Stomach (tissue), 9 donors: Measurements from ENCODE around the gene SENP1. TPM values are rescaled to one million over a fixed set of nuclear protein-coding genes. Genes with fewer than 3 reads are reported as not detected.
"Not testable (repeated sequence)": the region's sequence is repeated elsewhere in the genome, so short reads cannot be mapped to it uniquely, and the experiment has no call there.

Experiments
- DNase-seq, 2 donors: peaks; one replicate each; pipeline versions ENCODE4 v3.0.0 to v3.0.0-alpha.2; 2013 to 2019
- H3K27ac ChIP-seq, 5 donors: fragments of 200-600 bp in 4 of 5; sonication (generic) in 4 of 5; one replicate each; pipeline ENCODE4 v1.5.1; 2013 to 2019; ENCODE audit warnings: mild to moderate bottlenecking in 1 of 5, moderate library complexity in 1 of 5
- H3K27me3 ChIP-seq, 3 donors: fragments of 200-600 bp; sonication (generic); one replicate each; pipeline ENCODE4 v1.5.1; 2017 to 2019; ENCODE audit warnings: mixed run types in 1 of 3
- H3K36me3 ChIP-seq, 4 donors: fragments of 200-600 bp; sonication (generic); 1 replicate in 3 of 4; 2 replicates in 1 of 4; pipeline ENCODE4 v1.5.1; 2016 to 2019
- H3K4me1 ChIP-seq, 4 donors: fragments of 200-600 bp; sonication (generic); one replicate each; pipeline ENCODE4 v1.5.1; 2016 to 2019
- H3K4me3 ChIP-seq, 4 donors: fragments of 200-600 bp; sonication (generic) in 3 of 4; one replicate each; pipeline ENCODE4 v1.5.1; 2016 to 2019; ENCODE audit warnings: mild to moderate bottlenecking in 1 of 4
- H3K9me3 ChIP-seq, 4 donors: fragments of 200-600 bp; sonication (generic); one replicate each; pipeline ENCODE4 v1.5.1; 2016 to 2019
- CTCF ChIP-seq, 7 experiments: fragments of 450-650 bp in 4 of 7; fragments of 200-600 bp in 3 of 7; sonication (generic) in 3 of 7; IDR thresholded peaks; one replicate each; pipeline ENCODE4 v1.5.1; 2016 to 2019; ENCODE audit warnings: antibody characterized with exemption in 7 of 7, control low read depth in 2 of 7, mild to moderate bottlenecking in 1 of 7
- EP300 ChIP-seq: sonication (generic); formaldehyde crosslinking; IDR thresholded peaks from one replicate; pipeline ENCODE4 v1.6.1; 2017; ENCODE audit warnings: antibody characterized with exemption
- POLR2A ChIP-seq, 4 donors: fragments of 450-650 bp; IDR thresholded peaks; one replicate each; pipeline ENCODE4 v1.6.1; 2016; ENCODE audit warnings: antibody characterized with exemption in 4 of 4, control low read depth in 2 of 4, mild to moderate bottlenecking in 1 of 4, moderate library complexity in 1 of 4
- POLR2AphosphoS5 ChIP-seq, 3 donors: sonication (generic); formaldehyde crosslinking; IDR thresholded peaks; one replicate each; pipeline ENCODE4 v1.6.1; 2016; ENCODE audit warnings: antibody characterized with exemption in 3 of 3
- WGBS, 5 donors: extraction: QIAGEN DNeasy Blood & Tissue Kit in 3 of 5; methylation state at CpG; one replicate each; pipeline versions ENCODE4 v1.1.5 to v1.1.7; 2013 to 2018; 5-methylcytosine and 5-hydroxymethylcytosine counted together
- intact Hi-C: fragments of 100-400 bp; cut with DNase I; formaldehyde crosslinking; loops from one replicate; pipeline ENCODE4 v1.15.1; 2023; ENCODE audit warnings: low total_unique reads
- polyA plus RNA-seq, 3 donors: library from polyadenylated mRNA; stranded (reverse); fragments of 200-250 nt; gene quantifications; one replicate each; pipeline ENCODE4 v1.2.3, GENCODE V29; 2013
- total RNA-seq, 5 donors: library from RNA; depleted of rRNA; stranded (reverse); fragments of >200 nt; gene quantifications; one replicate each; pipeline versions ENCODE4 v1.1.0 to v1.2.3, GENCODE V29; 2014 to 2016
- donor health status: healthy with polysubstance abuse.
- donor health status: Bipolar disorder and iron deficiency.
- donor health status: healthy.

Gene SENP1
- total and polyA plus RNA-seq, 8 donors = 2.9 to 27.5 (median 10.6) TPM

- Histone ChIP-seq H3K4me3 (peak overlapping the region; percentile 65 to 88 (median 70)), H3K9me3 (no peaks in the 10 kb centered on the region), H3K27me3 (no peaks in the 10 kb centered on the region), H3K27ac (peak overlapping the region in 4 of 5 donors; percentile 45 to 82 (median 71)), H3K36me3 (peaks cover 4 to 22% (median 19%) of the 10 kb centered on the region in 4 donors), H3K4me1 (peaks cover 4 to 31% (median 16%) of the 10 kb centered on the region in 4 donors)
- intact Hi-C loops = no loop called here
- WGBS, 5 donors = 11 to 22% (median 15%) methylated on average over 5 of the region's 5 CpGs
- DNase-seq = no peak
- TF ChIP-seq CTCF (IDR thresholded peaks at IDR 0.05) (no peak), POLR2A (IDR thresholded peaks at IDR 0.05) (no peak), EP300 (no peak), POLR2AphosphoS5 (IDR thresholded peaks at IDR 0.05) (no peak)
Measured at GRCh38 chr12:48119834-48120195, 13.9 kb upstream of the SENP1 start.

- Histone ChIP-seq H3K4me1 (peaks cover 4 to 31% (median 16%) of the 10 kb centered on the region in 4 donors), H3K27ac (peak within 1 kb of the TSS; percentile 13 to 82 (median 65)), H3K4me3 (peak within 1 kb of the TSS; percentile 65 to 88 (median 70)), H3K9me3 (no peaks in the 10 kb centered on the region), H3K36me3 (peaks cover 4 to 17% (median 15%) of the 10 kb centered on the region in 4 donors), H3K27me3 (no peaks in the 10 kb centered on the region)
- DNase-seq = peak; percentile 79 to 95
- TF ChIP-seq POLR2AphosphoS5 (IDR thresholded peaks at IDR 0.05) (peak in 2 of 3 donors; percentile 3 to 52), POLR2A (IDR thresholded peaks at IDR 0.05) (no peak), CTCF (IDR thresholded peaks at IDR 0.05) (no peak), EP300 (no peak)
- 0 to 2% (median 1%) methylated on average over 20 of the region's 20 CpGs for WGBS, 5 donors
- intact Hi-C loops = no loop called here
Measured at GRCh38 chr12:48119078-48119833, 13.4 kb upstream of the SENP1 start, which contains the start of gene PFKM. TSS of gene PFKM (plus strand) at chr12:48119364. CDS start at chr12:48122775, 3,411 bp downstream.

GRCh38 chr12:48118284-48118871, 12.5 kb upstream of the SENP1 start:
- H3K27ac ChIP-seq = peak overlapping the region in 1 of 5 donors; percentile 82
- peak overlapping the region; percentile 65 to 88 (median 70) for H3K4me3 ChIP-seq
- TF ChIP-seq POLR2AphosphoS5 (IDR thresholded peaks at IDR 0.05) (no peak), POLR2A (IDR thresholded peaks at IDR 0.05) (no peak), EP300 (no peak), CTCF (IDR thresholded peaks at IDR 0.05) (no peak)
- peaks cover 4 to 31% (median 16%) of the 10 kb centered on the region in 4 donors for H3K4me1 ChIP-seq
- peaks cover under 1 to 9% (median 8%) of the 10 kb centered on the region in 4 donors for H3K36me3 ChIP-seq
- intact Hi-C loops = no loop called here
- H3K27me3 ChIP-seq = no peaks in the 10 kb centered on the region
- no peaks in the 10 kb centered on the region for H3K9me3 ChIP-seq
- 15 to 30% (median 24%) methylated on average over 3 of the region's 3 CpGs for WGBS, 5 donors
- peak in 1 of 2 donors; percentile 31 for DNase-seq

- H3K36me3 ChIP-seq = no peaks in the 10 kb centered on the region
- intact Hi-C loops = no loop called here
- no peaks in the 10 kb centered on the region for H3K9me3 ChIP-seq
- TF ChIP-seq POLR2AphosphoS5 (IDR thresholded peaks at IDR 0.05) (no peak), POLR2A (IDR thresholded peaks at IDR 0.05) (no peak), EP300 (no peak), CTCF (IDR thresholded peaks at IDR 0.05) (no peak)
- H3K4me3 ChIP-seq = no peak overlapping the region
- WGBS, 5 donors = 85 to 100% (median 95%) methylated on average over 1 of the region's 1 CpG
- no peak for DNase-seq
- H3K27ac ChIP-seq = no peak overlapping the region
- H3K4me1 ChIP-seq = peaks cover 4 to 26% (median 16%) of the 10 kb centered on the region in 4 donors
- no peaks in the 10 kb centered on the region for H3K27me3 ChIP-seq
Measured at GRCh38 chr12:48115957-48116356, 10.1 kb upstream of the SENP1 start.

GRCh38 chr12:48111312-48111693, 5.4 kb upstream of the SENP1 start:
- H3K4me1 ChIP-seq, H3K4me3 ChIP-seq, H3K27ac ChIP-seq, DNase-seq, H3K9me3 ChIP-seq, H3K36me3 ChIP-seq, intact Hi-C loops, H3K27me3 ChIP-seq: not testable (repeated sequence)
- 93 to 98% (median 95%) methylated on average over 5 of the region's 5 CpGs for WGBS, 5 donors
